Fibroblast of mammary gland (primary cell): Measurements from ENCODE around the gene DISC1.

Experiments used
- DNase-seq: peaks from one replicate; pipeline ENCODE4 v3.0.0-alpha.2; 2010; ENCODE audit warnings: low read depth
- H3K4me3 ChIP-seq: 2 replicates; pipeline ENCODE4 v1.5.1; 2011; ENCODE audit warnings: low read depth, mild to moderate bottlenecking, low read length, moderate library complexity; ENCODE audit not compliant: control insufficient read depth
- CTCF ChIP-seq: conservative IDR thresholded peaks from 2 replicates; pipeline ENCODE4 v1.5.1; 2011; ENCODE audit warnings: low read depth, low read length, inconsistent platforms; ENCODE audit not compliant: control insufficient read depth, insufficient read depth

Gene DISC1

GRCh38 chr1:231801042-231801585 lies 174.5 kb downstream of the DISC1 start:
- no peak for TF ChIP-seq CTCF
- no peak overlapping the region for H3K4me3 ChIP-seq
- DNase-seq, result no peak

GRCh38 chr1:231803353-231803752 lies 176.8 kb downstream of the DISC1 start:
- no peak for TF ChIP-seq CTCF
- no peak overlapping the region for H3K4me3 ChIP-seq
- DNase-seq, result peak; percentile 62

GRCh38 chr1:231806623-231807495 lies 180.3 kb downstream of the DISC1 start:
- DNase-seq, result peak; percentile 33
- peak; percentile 40 for TF ChIP-seq CTCF
- no peak overlapping the region for H3K4me3 ChIP-seq

GRCh38 chr1:231807541-231807940 lies 181.0 kb downstream of the DISC1 start:
- no peak overlapping the region for H3K4me3 ChIP-seq
- TF ChIP-seq CTCF, result no peak
- DNase-seq, result no peak

- no peak for TF ChIP-seq CTCF
- H3K4me3 ChIP-seq, result no peak overlapping the region
- peak; percentile 17 for DNase-seq
These were observed 181.5 kb downstream of the DISC1 start for GRCh38 chr1:231808116-231808515.

GRCh38 chr1:231808990-231809389 lies 182.4 kb downstream of the DISC1 start:
- no peak for TF ChIP-seq CTCF
- peak; percentile 81 for DNase-seq
- no peak overlapping the region for H3K4me3 ChIP-seq
